ENCODE data around the gene RTN4.

Gene RTN4

GRCh38 chr2:54968561-54969218, 81.6 kb downstream of the RTN4 start:
- no peak for DNase-seq

- DNase-seq = no peak
Measured at GRCh38 chr2:54967759-54968365, 82.4 kb downstream of the RTN4 start.

GRCh38 chr2:54967269-54967668, 83.0 kb downstream of the RTN4 start:
- DNase-seq = no peak

GRCh38 chr2:54966837-54967236, 83.4 kb downstream of the RTN4 start:
- no peak for DNase-seq

GRCh38 chr2:54966165-54966832, 84.0 kb downstream of the RTN4 start:
- DNase-seq = no peak

GRCh38 chr2:54965425-54965824, 84.8 kb downstream of the RTN4 start:
- no peak for DNase-seq

GRCh38 chr2:54964816-54965215, 85.4 kb downstream of the RTN4 start:
- DNase-seq = no peak

- DNase-seq = no peak
Measured at GRCh38 chr2:54964271-54964670, 86.0 kb downstream of the RTN4 start.

- DNase-seq = no peak
Measured at GRCh38 chr2:54963476-54963875, 86.8 kb downstream of the RTN4 start.

- no peak for DNase-seq
Measured at GRCh38 chr2:54962935-54963440, 87.3 kb downstream of the RTN4 start.

- no peak for DNase-seq
Measured at GRCh38 chr2:54962511-54962910, 87.7 kb downstream of the RTN4 start.

GRCh38 chr2:54960164-54960563, 90.1 kb downstream of the RTN4 start:
- no peak for DNase-seq

- DNase-seq = no peak
Measured at GRCh38 chr2:54958717-54959371, 91.4 kb downstream of the RTN4 start.

GRCh38 chr2:54957321-54957999, 92.8 kb downstream of the RTN4 start:
- DNase-seq = no peak

GRCh38 chr2:54956111-54956627, 94.1 kb downstream of the RTN4 start:
- DNase-seq = no peak

- no peak for DNase-seq
Measured at GRCh38 chr2:54955358-54956110, 94.7 kb downstream of the RTN4 start.

GRCh38 chr2:54954705-54955357, 95.4 kb downstream of the RTN4 start:
- no peak for DNase-seq

- no peak for DNase-seq
Measured at GRCh38 chr2:54954158-54954557, 96.1 kb downstream of the RTN4 start.

- no peak for DNase-seq
Measured at GRCh38 chr2:54952978-54953456, 97.2 kb downstream of the RTN4 start.

GRCh38 chr2:54952425-54952824, 97.8 kb downstream of the RTN4 start:
- no peak for DNase-seq

GRCh38 chr2:54950811-54951210, 99.4 kb downstream of the RTN4 start:
- DNase-seq = no peak

Measured in right hindlimb (tissue), 1 donor.